Astrocyte (in vitro differentiated cells and primary cell): Measurements from ENCODE around the gene PGP. TPM values are rescaled to one million over a fixed set of nuclear protein-coding genes. Genes with fewer than 3 reads are reported as not detected.
A peak's percentile ranks its signal among the peaks of the same experiment; 100 is the strongest.

Source experiments
- DNase-seq: peaks from one replicate; pipeline ENCODE4 v3.0.0-alpha.2; 2010; ENCODE audit warnings: low read depth
- FAIRE-seq: peaks from 2 replicates; lab custom pipeline; 2011; peaks lifted over from hg19 to GRCh38; lab: Jason Lieb, UNC
- H2AFZ ChIP-seq: 2 replicates; pipeline ENCODE4 v1.6.0; 2012; ENCODE audit warnings: low read depth, low read length, inconsistent platforms
- H3K27ac ChIP-seq: 2 replicates; pipeline ENCODE4 v1.5.1; 2011; ENCODE audit warnings: low read depth, low read length, inconsistent platforms
- H3K27me3 ChIP-seq: 2 replicates; pipeline ENCODE4 v1.6.0; 2011; ENCODE audit warnings: low read length, inconsistent platforms; ENCODE audit not compliant: insufficient read depth
- H3K36me3 ChIP-seq: 2 replicates; pipeline ENCODE4 v1.5.1; 2011; ENCODE audit warnings: low read length, inconsistent platforms; ENCODE audit not compliant: insufficient read depth
- H3K4me1 ChIP-seq: 2 replicates; pipeline ENCODE4 v1.5.1; 2011; ENCODE audit warnings: low read length, inconsistent platforms; ENCODE audit not compliant: insufficient read depth
- H3K4me2 ChIP-seq: 2 replicates; pipeline ENCODE4 v1.6.0; 2012; ENCODE audit warnings: low read length, inconsistent platforms
- H3K4me3 ChIP-seq: 2 replicates; pipeline ENCODE4 v1.5.1; 2011; ENCODE audit warnings: low read depth, mild to moderate bottlenecking, low read length, inconsistent platforms; ENCODE audit not compliant: insufficient read depth
- H3K79me2 ChIP-seq: 2 replicates; pipeline ENCODE4 v1.6.0; 2012; ENCODE audit warnings: mild to moderate bottlenecking, low read length, inconsistent platforms; ENCODE audit not compliant: insufficient read depth
- H3K9ac ChIP-seq: 2 replicates; pipeline ENCODE4 v1.6.0; 2012; ENCODE audit warnings: mild to moderate bottlenecking, low read length, inconsistent platforms
- H3K9me3 ChIP-seq: 2 replicates; pipeline ENCODE4 v1.5.1; 2012; ENCODE audit warnings: low read depth, mild to moderate bottlenecking, low read length, inconsistent platforms; ENCODE audit not compliant: insufficient read depth
- H4K20me1 ChIP-seq: 2 replicates; pipeline ENCODE4 v1.6.0; 2012; ENCODE audit warnings: low read length, inconsistent platforms; ENCODE audit not compliant: insufficient read depth
- H3K27ac Mint-ChIP-seq: one replicate; pipeline ENCODE4 v1.8.0; 2021; ENCODE audit warnings: mild to moderate bottlenecking, mixed read lengths; ENCODE audit not compliant: unreplicated experiment
- H3K27me3 Mint-ChIP-seq: one replicate; pipeline ENCODE4 v1.8.0; 2021; ENCODE audit warnings: low read depth, mixed read lengths; ENCODE audit not compliant: unreplicated experiment
- H3K36me3 Mint-ChIP-seq: one replicate; pipeline ENCODE4 v1.8.0; 2021; ENCODE audit warnings: low read depth, mixed read lengths; ENCODE audit not compliant: unreplicated experiment
- H3K4me1 Mint-ChIP-seq: one replicate; pipeline ENCODE4 v1.8.0; 2021; ENCODE audit warnings: low read depth, mixed read lengths; ENCODE audit not compliant: unreplicated experiment
- H3K4me3 Mint-ChIP-seq: one replicate; pipeline ENCODE4 v1.8.0; 2021; ENCODE audit warnings: mild to moderate bottlenecking, moderate library complexity, mixed read lengths; ENCODE audit not compliant: unreplicated experiment
- H3K9me3 Mint-ChIP-seq: one replicate; pipeline ENCODE4 v1.8.0; 2021; ENCODE audit warnings: mild to moderate bottlenecking, mixed read lengths; ENCODE audit not compliant: unreplicated experiment
- CTCF ChIP-seq: IDR thresholded peaks from 2 replicates; pipeline ENCODE4 v1.5.1; 2011; ENCODE audit warnings: low read depth, mild to moderate bottlenecking, inconsistent platforms, low read length, moderate library complexity; ENCODE audit not compliant: insufficient read depth
- EZH2 ChIP-seq: IDR thresholded peaks from 2 replicates; pipeline ENCODE4 v1.6.1; 2012; ENCODE audit warnings: mild to moderate bottlenecking, low read length, inconsistent platforms; ENCODE audit not compliant: insufficient read depth
- total RNA-seq: library from RNA; stranded (reverse); gene quantifications from 2 replicates; pipeline ENCODE4 v1.2.1, GENCODE V29; 2021

Gene PGP
- total RNA-seq, 1 donor from 2014 or later: 21.1 TPM

- Histone ChIP-seq H3K9ac (no peak overlapping the region), H4K20me1 (peaks cover 72% of the 10 kb centered on the region), H3K4me2 (no peak overlapping the region), H3K4me1 (no peaks in the 10 kb centered on the region), H3K36me3 (peaks cover 74% of the 10 kb centered on the region), H2AFZ (no peak overlapping the region), H3K79me2 (peaks cover 62% of the 10 kb centered on the region), H3K27me3 (no peaks in the 10 kb centered on the region), H3K27ac (no peak overlapping the region), H3K4me3 (no peak overlapping the region), H3K9me3 (no peaks in the 10 kb centered on the region)
- Mint-ChIP-seq H3K27ac (peak overlapping the region; percentile 47), H3K27me3 (no peaks in the 10 kb centered on the region), H3K4me1 (peaks cover 5% of the 10 kb centered on the region), H3K36me3 (peaks cover 17% of the 10 kb centered on the region), H3K9me3 (no peaks in the 10 kb centered on the region), H3K4me3 (no peak overlapping the region)
- FAIRE-seq (no peak), DNase-seq (no peak)
- TF ChIP-seq CTCF (no peak), EZH2 (no peak)
Measured at GRCh38 chr16:2257726-2258125, 43.1 kb upstream of the PGP start.

GRCh38 chr16:2256531-2257140, 42.0 kb upstream of the PGP start:
- Histone ChIP-seq H3K4me3 (no peak overlapping the region), H2AFZ (no peak overlapping the region), H3K9ac (no peak overlapping the region), H3K36me3 (peaks cover 65% of the 10 kb centered on the region), H3K27me3 (no peaks in the 10 kb centered on the region), H3K4me1 (peaks cover 7% of the 10 kb centered on the region), H3K4me2 (no peak overlapping the region), H3K9me3 (no peaks in the 10 kb centered on the region), H4K20me1 (peaks cover 72% of the 10 kb centered on the region), H3K79me2 (peaks cover 51% of the 10 kb centered on the region), H3K27ac (no peak overlapping the region)
- TF ChIP-seq EZH2: no peak
- TF ChIP-seq CTCF: no peak
- peaks cover 9% of the 10 kb centered on the region for H3K4me1 Mint-ChIP-seq
- H3K27ac Mint-ChIP-seq: no peak overlapping the region
- H3K27me3 Mint-ChIP-seq: no peaks in the 10 kb centered on the region
- DNase-seq (no peak), FAIRE-seq (no peak)
- peaks cover 15% of the 10 kb centered on the region for H3K36me3 Mint-ChIP-seq
- no peaks in the 10 kb centered on the region for H3K9me3 Mint-ChIP-seq
- no peak overlapping the region for H3K4me3 Mint-ChIP-seq

GRCh38 chr16:2253293-2253692, 38.7 kb upstream of the PGP start:
- H3K36me3 ChIP-seq: peaks cover 45% of the 10 kb centered on the region
- Mint-ChIP-seq H3K4me1 (peaks cover 9% of the 10 kb centered on the region), H3K4me3 (peak overlapping the region; percentile 64), H3K36me3 (peaks cover 15% of the 10 kb centered on the region), H3K27ac (no peak overlapping the region), H3K9me3 (no peaks in the 10 kb centered on the region), H3K27me3 (no peaks in the 10 kb centered on the region)
- no peak overlapping the region for H3K4me2 ChIP-seq
- H4K20me1 ChIP-seq: peaks cover 61% of the 10 kb centered on the region
- H3K27me3 ChIP-seq: no peaks in the 10 kb centered on the region
- H3K9ac ChIP-seq: no peak overlapping the region
- H3K79me2 ChIP-seq: peaks cover 25% of the 10 kb centered on the region
- H3K27ac ChIP-seq: no peak overlapping the region
- H3K9me3 ChIP-seq: no peaks in the 10 kb centered on the region
- H3K4me3 ChIP-seq: no peak overlapping the region
- DNase-seq: no peak
- no peak for TF ChIP-seq CTCF
- TF ChIP-seq EZH2: no peak
- H3K4me1 ChIP-seq: peaks cover 7% of the 10 kb centered on the region
- H2AFZ ChIP-seq: no peak overlapping the region
- no peak for FAIRE-seq
